Activated T-cell treated with anti-CD3 and anti-CD28 coated beads, Interleukin-2, amount 50 U/mL, for 1 hour (primary cell): ENCODE measurements around the gene CTXN3.
"Not testable (repeated sequence)": the region's sequence is repeated elsewhere in the genome, so short reads cannot be mapped to it uniquely, and the experiment has no call there.

Experiments
- DNase-seq: peaks from one replicate; pipeline ENCODE4 v3.0.0-alpha.2; 2020

The CTXN3 gene

DNA sequence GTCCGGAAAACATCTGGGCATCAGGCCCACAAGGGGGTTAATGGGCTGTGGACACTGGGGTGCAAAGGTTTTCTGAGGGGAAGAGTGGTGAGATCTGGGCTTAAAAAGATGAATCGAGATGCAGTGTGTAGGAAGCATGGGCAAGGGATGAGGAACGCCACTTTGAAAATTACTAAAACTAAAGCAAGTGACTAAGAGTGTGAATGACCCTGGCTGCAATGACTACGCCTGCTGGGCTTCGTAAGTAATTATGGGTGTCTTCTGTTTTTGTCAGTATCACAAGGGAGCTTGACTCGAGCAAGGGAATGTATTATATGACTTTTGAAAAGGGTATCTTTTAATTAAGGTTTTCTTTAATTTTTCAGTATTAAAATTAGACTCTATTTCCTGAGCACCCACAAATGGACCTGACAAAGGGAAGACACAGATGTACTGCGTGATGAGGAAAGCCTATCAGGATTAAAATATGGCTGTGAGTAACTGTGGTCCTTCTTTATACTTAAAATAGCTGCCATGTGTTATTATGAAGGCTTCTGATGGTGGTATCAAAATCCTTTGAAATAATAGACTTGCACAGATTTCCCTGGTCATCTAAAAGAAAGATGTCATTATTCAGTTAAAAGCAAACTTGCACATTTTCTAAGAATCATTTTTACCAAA is 4.2 kb downstream of the CTXN3 start:
- DNase-seq, result no peak

DNA sequence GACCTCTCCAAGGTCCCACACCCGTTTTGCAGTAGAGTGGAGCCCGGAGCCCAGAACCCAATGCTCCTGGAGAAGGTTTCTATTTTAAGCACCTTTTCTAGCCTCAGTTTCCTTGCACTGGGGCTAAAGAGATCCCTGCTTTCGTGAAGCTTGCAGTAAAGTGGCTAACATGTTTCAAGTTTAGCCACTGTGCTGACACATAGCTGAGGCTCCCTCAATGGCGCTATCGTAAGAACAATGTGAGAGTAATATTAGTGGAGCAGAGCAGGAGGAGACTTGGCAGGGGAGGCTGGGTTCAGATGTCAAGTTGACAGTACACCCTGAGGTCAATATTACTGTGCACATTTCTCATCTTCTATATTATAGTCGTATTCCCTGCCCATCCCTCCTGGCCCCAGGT is 7.9 kb downstream of the CTXN3 start:
- DNase-seq, result no peak

DNA sequence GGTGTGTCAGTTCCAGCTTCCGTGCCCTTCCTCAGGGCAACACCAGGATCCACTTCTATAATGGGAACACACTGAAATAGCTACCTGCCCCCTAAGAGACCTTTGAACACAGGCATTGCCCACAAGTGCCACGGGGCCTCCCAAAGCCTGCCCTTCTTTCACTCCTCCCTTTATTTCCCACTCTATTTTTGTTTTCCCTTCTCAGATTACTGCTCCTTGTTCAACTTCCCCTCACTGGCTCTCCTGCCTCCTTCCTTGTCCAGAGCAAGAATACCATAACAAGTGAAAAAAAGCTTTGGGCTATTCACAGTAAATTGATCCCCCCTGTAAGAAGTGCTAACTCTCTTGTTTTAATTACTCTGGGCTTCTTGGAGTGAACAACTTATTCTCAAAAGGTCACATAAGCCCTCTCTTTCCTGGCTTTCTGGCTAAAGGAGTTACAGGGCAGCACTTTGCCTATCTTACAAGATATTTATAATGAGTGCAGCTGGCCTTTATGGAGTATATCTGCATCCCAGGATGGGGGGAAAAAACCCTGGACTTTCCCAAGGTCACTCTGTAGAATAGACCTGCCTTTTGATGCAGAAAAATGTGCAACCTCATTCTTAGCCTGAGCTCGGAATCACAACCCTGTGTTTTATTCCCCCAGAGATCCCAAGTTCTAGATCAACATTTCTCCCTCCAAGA is 11.3 kb downstream of the CTXN3 start:
- no peak for DNase-seq

DNA sequence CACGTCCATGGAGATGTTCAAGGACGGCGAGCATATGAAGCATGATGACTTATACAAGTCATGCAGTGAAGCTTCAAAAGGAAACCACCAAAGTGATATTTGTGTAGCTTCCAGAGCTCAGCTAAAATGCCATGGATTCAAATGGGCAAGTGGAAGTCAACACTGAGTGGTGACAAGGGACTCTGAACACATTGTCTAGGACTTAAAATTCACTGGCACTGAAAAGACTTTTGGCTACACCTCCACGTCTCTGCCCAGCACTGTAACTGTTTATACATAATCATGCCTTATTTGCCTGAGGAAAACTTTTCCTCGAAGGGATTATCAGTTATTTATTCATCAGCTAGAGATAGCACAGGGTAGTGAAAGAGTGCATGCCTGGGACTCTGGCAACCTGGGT is 15.2 kb downstream of the CTXN3 start:
- no peak for DNase-seq

DNA sequence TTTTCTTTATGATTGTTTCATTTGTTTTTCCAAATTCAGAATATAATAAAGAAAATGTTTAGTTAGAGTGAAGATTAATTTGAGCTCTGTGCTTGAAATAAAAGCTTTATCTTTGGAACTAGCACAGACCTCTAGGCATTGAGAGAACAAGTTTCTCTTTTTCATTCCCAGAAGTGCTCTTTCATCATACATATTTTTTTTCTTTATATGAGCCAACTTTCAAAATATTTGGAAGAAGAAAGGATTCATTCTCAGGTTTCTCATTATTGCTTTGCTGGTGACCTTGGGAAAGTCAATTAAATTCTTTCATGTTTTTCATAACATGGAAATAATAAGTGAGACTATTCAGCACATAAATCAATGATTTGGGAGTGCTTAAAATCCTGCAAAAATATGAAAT is 16.8 kb downstream of the CTXN3 start:
- no peak for DNase-seq

DNA sequence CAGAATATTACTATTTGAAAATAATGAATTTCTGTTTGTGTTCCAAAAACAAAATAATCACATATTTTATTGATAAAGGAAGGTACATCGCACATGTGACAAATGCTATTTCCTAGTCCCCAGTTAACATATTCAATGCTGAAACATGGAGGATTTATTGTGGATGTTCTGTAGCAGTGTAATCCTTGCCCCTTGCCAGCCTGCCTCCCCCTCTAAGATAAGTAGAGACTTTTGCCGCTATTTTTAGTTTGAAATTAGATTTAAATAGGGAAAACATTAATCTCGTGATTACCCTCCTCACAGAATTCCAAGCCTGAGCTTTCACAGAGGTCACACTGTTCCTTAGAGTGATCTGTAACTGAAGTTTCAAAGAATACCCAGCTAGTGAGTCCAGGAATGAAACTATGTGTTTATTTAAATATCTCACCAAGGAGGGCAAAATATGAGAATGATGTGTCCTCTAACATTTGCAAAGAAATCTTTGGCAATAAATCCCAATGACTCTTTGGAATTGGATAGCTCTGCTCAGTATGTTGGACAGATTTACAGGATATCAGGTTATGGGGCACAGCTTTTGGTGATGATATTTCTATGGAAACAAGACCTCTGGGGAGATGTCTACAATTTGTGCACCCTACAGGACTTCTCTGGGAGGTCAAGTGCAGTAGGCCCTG is 17.3 kb downstream of the CTXN3 start:
- DNase-seq, result no peak

DNA sequence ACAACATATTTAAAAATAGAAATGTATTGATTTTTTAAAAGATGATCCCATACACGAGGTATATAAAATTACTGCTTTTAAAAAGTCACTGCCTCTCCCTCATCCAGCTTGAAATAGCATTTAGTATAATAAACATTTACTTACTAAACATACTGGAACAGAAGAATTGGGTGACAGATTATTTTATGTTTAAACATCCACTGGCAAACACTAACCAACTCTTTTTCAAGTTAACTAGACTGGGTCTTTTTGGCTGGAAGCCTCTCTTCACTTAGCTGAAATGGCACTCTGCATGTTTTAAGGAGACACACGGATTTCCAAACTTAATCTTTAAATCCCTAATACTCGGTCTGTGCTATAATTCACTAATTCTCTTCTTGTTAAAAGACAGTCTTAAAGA is 19.0 kb downstream of the CTXN3 start:
- no peak for DNase-seq

DNA sequence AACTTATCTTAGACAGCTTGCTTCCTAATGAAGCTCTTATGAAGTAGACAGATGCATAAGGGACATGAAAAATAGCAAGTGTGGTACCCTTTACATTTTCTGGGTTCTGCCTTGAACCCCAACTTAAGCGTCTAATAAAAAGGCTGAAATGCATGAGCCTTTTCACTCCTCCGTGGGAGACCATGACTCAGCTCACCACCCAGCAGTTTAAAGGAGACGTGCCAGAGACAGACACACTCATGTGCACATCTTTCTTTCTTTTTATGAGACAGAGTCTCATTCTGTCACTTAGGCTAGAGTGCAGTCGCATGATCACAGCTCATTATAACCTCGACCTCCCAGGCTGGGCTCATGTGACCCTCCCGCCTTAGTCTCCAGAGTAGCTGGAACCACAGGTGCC is 22.3 kb downstream of the CTXN3 start:
- no peak for DNase-seq

DNA sequence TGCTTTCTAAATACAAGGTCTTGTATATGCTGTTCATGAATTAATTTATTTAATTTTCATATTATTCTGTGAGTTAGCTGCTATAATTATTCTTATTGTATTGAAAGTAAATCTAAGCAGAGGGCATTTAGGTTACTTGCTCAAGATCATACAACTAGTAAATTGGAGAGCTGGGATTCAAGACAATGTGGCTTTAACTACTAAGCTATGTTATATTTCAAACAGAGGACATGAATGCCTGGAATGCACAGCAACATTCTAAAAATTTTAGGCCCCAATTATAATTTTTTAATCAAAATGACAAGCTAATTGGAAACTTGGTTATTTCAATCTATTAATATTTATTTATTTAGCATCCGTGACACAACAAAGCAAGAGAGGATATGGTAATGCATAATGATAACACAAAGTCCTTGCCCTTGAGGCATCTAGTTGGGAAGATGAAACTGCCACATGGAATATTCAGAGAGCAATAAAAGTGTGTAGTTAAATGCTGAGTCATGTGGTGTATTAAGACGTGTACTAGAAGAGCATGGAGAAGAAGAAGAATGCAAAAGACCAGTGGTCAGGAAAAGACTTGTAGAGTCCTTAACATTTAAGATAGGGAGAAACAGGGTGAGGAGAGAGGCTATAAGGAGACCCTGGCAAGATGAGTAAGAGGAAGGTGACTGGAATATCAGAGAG is 24.4 kb downstream of the CTXN3 start:
- no peak for DNase-seq

DNA sequence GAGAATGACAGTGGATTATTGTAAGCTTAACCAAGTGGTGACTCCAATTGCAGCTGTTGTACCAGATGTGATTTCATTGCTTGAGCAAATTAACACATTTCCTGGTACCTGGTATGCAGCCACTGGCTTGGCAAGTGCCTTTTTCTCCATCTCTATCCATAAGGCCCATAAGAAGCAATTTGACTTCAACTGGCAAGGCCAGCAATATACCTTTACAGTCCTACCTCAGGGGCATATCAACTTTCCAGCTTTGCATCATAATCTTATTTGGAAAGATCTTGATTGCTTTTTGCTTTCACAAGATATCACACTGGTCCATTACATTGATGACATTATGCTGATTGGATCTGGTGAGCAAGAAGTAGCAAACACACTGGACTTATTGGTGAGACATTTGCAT is 28.1 kb downstream of the CTXN3 start:
- not testable (repeated sequence) for DNase-seq

DNA sequence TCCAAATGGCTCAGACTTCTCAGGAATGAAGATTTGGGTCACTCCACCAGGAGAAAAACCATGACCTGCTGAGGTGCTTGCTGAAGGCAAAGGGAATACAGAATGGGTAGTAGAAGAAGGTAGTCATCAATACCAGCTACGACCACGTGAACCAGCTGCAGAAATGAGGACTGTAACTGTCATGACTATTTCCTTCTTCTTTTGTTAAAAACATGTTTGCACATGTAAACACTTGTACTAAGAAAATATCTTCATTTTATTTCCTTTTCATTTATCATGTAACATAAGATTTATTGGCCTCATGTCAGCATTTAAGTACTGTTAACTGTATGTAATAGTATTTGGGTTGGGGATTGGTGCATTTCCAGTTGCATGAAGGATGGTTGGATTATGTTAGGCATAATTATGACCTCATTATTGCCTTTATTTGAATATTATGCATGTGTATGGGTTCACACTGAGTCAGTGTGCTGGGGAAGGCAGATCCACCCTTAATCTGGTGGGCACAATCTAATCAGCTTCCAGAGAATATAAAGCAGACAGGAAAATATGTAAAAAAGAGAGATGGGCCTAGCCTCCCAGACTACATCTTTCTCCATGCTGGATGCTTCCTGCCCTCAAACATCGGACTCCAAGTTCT is 30.9 kb downstream of the CTXN3 start:
- not testable (repeated sequence) for DNase-seq

DNA sequence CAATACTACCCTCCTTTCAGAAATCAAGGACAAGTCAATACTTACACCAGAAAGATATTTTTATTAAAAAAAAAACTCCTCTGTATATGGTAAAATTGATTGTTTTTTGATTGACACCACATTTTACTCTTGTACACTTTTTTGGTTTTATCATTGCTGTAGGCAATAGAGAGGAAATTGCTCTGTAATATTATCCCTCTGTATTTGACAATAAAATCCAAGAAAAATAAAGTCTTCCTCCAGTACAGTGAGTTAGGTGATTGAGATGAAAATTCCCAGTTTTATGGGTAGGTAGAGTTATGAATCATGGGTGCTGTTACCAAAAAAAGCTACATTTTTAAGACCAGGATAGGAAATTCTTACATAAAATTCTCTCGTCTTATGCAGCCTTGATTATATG is 31.7 kb downstream of the CTXN3 start:
- no peak for DNase-seq

DNA sequence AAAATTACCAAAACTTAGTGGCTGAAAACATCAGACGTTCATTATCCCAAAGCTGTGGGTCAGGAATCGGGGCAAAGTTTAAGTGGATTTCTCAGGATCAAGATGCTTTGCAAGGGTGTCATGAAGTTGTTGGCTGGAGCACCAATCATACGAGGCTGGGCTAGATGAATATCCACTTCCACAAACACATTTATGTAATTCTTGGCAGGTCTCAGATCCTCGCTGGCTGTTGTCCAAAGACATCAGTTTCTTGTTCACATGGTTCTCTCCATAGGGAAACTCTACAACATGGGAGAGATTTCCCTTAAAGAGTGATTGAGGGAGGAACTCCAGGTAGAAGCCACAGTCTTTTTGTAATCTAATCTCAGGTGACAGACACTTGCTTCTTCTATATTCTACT is 34.1 kb downstream of the CTXN3 start:
- no peak for DNase-seq

DNA sequence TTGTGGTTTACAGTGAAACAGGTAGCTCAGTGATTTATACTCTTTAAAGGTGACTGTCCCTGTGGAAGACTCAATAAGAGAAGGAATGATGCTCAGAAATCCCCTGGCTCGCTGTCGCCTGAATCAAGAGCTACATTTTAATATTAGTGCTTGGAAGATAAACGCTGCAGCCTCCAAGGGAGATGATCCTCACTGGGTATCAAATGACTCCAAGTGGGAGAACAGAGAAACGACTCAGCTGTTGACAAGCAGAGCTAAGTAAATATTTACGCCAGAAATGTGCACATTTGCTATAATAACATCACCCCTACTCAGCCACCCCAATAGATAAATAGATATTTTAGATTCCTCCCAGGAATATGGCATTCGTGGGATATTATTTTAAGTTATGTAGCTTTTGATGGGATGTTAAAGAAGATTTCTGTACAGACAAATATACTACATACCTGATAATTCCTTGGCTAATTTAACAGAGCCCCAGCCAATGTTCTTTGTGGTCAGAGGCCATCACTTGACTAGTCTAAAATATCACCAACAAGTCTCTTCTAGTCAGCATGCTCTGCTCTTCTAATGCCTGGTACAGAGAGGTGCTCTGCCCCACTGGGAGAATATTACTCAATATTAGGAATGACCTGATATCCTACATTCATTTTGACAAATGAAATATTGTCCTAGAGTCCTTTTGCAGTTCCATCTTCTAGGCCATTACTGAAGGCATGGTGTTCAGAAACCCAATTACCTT is 36.0 kb downstream of the CTXN3 start:
- no peak for DNase-seq

DNA sequence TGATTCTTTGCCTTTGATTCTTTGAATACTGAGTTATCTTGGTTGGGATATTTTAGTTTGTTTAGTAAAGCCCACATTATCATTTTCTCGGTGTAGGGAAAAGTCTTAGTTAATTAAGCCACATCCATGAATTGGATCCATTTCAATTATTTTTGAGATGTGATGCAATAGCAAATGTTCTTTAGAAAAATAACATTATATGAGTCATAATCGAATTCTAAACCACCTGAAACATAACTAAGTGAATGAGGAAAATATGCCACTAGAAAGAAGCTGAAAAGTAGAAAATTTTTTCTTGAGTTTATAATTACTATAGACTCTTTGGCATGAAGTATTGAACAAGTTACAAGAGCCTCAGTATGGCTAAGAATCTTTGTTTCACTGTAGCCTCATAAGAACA is 36.8 kb downstream of the CTXN3 start:
- no peak for DNase-seq

DNA sequence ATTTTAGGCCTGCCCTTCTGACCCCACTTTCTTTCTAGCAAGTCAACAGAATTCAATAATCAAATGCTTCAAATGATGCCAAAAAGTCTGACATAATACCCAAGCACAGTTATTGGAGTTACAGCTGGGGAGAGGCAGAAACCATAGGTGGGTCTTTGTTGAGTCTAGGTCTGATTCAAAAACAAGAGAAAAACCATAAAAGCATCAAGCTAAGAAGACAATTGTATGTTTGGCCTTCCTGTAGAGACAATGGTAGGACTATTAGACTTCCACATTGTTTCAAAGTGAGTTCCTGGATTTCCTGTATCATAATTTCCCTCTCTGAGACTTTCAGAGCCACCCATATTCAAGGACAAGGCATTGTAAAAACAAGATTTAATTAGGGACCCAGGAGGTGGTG is 37.5 kb downstream of the CTXN3 start:
- no peak for DNase-seq

DNA sequence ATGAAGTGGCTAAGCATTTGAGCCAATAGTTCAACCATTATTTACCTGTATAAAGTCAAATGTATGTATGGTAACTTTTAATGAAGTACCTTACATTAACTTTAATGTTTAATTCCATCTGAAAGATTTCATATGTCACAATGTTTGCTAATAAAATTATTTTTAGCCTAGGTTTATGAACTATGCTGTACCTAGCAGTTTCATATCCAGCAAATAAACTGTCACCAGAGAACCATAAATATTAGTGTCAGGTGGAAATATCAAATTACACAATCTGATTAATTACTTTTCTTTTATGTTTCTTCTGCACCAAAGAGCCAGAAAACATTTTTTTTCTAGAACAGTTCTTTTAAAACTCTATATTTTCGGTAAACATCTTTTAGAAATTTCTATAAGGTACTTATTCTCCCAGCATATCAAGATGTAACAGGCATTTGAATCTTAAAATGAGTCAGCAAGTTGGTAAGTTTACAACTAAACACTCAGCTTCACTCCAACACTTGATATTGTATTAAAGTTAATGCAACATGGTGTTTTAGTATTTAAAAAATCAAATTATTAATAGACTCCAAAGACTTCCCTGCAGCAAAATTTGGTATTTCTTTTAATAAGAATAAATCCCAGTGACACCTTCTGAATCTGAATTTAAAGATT is 45.8 kb downstream of the CTXN3 start:
- DNase-seq, result no peak

DNA sequence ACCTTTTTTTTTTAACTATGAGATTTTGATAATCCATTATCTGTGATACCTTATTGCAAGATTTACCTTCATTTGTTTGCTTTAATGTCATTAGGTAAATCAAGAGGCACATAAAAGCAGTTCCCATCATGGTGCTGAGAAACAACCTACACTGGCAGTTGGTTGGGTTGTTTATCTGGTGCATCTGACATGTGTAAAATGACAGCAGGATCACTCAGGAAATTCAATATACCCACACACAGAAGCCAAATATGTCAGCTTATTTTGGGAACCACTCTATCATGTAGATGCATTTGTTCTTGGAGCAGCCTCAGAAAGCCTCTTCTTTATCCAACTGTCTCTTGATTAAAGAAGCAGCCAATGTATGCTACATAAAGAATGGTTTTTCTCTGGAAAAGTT is 46.5 kb downstream of the CTXN3 start:
- no peak for DNase-seq

DNA sequence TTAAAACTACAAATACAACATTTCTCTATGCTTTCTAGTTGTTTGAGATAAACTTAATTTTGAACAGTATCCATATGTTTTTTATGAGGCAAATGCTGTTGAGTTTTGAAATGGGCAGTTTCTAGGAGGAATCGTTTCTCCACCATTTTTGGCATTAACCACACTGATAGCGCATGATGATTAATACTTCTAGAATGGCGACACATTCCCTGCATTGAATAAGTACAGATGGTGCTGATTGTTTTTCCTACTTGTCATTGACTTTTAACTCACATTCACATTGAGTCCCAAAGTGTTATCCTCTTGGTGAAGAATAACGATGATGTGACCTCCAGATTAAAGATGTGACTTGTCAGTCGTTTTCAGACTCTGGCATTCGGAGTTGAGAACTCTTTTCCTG is 47.8 kb downstream of the CTXN3 start:
- no peak for DNase-seq

DNA sequence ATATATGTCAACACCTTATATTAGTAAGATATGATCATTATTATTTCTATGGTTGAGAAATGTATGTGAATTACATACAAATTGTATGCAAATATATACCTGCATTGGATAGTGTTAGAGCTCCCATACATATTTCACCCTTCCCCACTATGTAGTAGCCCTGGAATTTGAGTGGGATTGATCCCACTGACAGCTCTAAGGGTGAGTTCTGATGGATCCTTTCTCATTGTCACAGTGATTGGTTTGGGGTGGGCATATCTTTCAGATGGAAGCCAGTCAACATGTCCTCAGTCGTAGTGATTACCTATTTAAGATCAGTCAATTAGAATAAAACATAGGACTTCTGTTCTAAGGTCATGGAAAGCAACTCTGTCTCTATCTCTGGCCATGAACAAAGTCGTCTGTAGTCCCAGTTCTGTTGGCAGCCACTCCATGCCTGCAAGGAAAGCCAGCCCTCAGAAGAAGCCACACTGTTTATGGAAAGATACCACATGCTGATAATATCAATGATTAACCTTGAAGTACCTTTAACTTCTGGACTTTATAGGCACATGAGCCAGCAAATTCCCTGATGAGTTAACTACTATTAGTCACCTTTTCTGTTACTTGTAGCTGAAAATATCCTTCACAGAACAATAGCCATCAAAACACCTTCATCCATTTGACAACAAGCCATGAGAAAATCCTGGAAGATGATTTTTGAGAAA is 49.2 kb downstream of the CTXN3 start:
- DNase-seq, result no peak

DNA sequence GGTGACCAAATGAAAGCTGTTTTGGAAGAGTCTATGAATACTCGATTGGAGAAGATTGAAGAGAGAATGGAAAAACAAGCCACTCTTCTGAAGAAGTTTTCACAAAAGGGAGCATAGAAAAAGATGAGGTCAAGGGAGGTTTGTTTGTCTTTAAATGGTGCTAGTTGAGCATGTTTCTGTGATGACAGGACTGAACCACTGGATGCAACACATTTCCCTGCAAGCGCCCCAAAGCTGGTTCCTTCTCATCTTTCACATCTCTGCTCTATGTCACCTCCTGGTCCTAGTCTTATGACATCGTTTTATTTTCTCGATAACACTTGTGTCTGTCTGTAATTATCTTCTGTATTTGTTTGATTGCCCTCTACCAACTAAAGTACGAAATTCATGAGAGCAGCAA is 50.5 kb downstream of the CTXN3 start:
- DNase-seq, result no peak
